HCT116 (cell line): ENCODE measurements around the gene SPATA19. TPM values are rescaled to one million over a fixed set of nuclear protein-coding genes. Genes with fewer than 3 reads are reported as not detected.

ENCODE experiments used
- ATAC-seq: fragments of 200-7000 bp; cut with Tn5 transposase; 2 replicates; pipeline ENCODE4 v1.9.1; 2020; ENCODE audit warnings: mild to moderate bottlenecking, moderate library complexity
- BruUV-seq: library from RNA; stranded (reverse); fragments of 400-500 nt; replicated peaks from 2 replicates; lab custom pipeline; 2021; lab: Mats Ljungman, UMichigan
- CTCF ChIA-PET: fragments of 300-600 bp; sonication (Branson Sonifier 250); formaldehyde crosslinking; loops from one replicate; lab custom pipeline; 2021; ENCODE audit warnings: antibody characterized with exemption; lab: Charles Lee
- POLR2A ChIA-PET: fragments of 300-600, 350-600 bp; sonication (Branson Sonifier 250); formaldehyde crosslinking; loops from one replicate; lab custom pipeline; 2021; ENCODE audit warnings: antibody characterized with exemption; lab: Charles Lee
- RAD21 ChIA-PET, 2 experiments: fragments of 300-600 bp; sonication (Branson Sonifier 250); formaldehyde crosslinking; loops; one replicate each; lab custom pipeline; 2023; ENCODE audit warnings: low total read pairs in 2 of 2; ENCODE audit not compliant: uncharacterized antibody in 2 of 2, unreplicated experiment in 2 of 2, low non-redundant PET in 1 of 2; lab: Charles Lee
- DNase-seq: peaks from one replicate; pipeline ENCODE4 v3.0.0-alpha.2; 2010; ENCODE audit warnings: low read depth, low spot score
- H2AFZ ChIP-seq: fragments of 200-600 bp; shearing (Covaris generic), sonication (generic); 2 replicates; pipeline ENCODE4 v1.6.1; 2017; ENCODE audit warnings: low read depth, mixed run types, mixed read lengths, antibody characterized with exemption, low read length; ENCODE audit not compliant: poor library complexity, severe bottlenecking
- H3K27ac ChIP-seq: 2 replicates; pipeline ENCODE4 v1.5.1; 2012; ENCODE audit warnings: low read depth, low read length
- H3K27me3 ChIP-seq: fragments of 200-600 bp; sonication (generic); 2 replicates; pipeline ENCODE4 v1.6.1; 2016; ENCODE audit warnings: mixed run types, low read length, mixed read lengths; ENCODE audit not compliant: insufficient read depth
- H3K36me3 ChIP-seq, 2 experiments: fragments of 200-500 bp in 1 of 2; fragments of 200-600 bp in 1 of 2; sonication (Bioruptor generic) in 1 of 2; sonication (generic) in 1 of 2; 2 replicates each; pipeline versions ENCODE4 v1.5.1 to v1.6.1; 2014 to 2016; ENCODE audit warnings: low read length in 2 of 2, inconsistent platforms in 1 of 2, mixed read lengths in 1 of 2, mixed run types in 1 of 2; ENCODE audit not compliant: insufficient read depth in 2 of 2, control insufficient read depth in 1 of 2
- H3K4me1 ChIP-seq, 2 experiments: fragments of 200-600 bp in 1 of 2; sonication (generic) in 1 of 2; 2 replicates each; pipeline versions ENCODE4 v1.5.1 to v1.6.1; 2012 to 2017; ENCODE audit warnings: low read length in 2 of 2, inconsistent platforms in 1 of 2, mild to moderate bottlenecking in 1 of 2, mixed read lengths in 1 of 2, mixed run types in 1 of 2, moderate library complexity in 1 of 2; ENCODE audit not compliant: insufficient read depth in 2 of 2, control insufficient read depth in 1 of 2
- H3K4me2 ChIP-seq: fragments of 200-600 bp; sonication (generic); 2 replicates; pipeline ENCODE4 v1.6.1; 2017; ENCODE audit warnings: mixed run types, low read length, mixed read lengths
- H3K4me3 ChIP-seq, 2 experiments: fragments of 200-600 bp in 1 of 2; sonication (generic) in 1 of 2; replicated peaks in 1 of 2; 2 replicates each; pipeline ENCODE4 v1.5.1; 2011 to 2016; ENCODE audit warnings: low read length in 2 of 2, control low read depth in 1 of 2, low read depth in 1 of 2, mild to moderate bottlenecking in 1 of 2, mixed read lengths in 1 of 2, mixed run types in 1 of 2
- H3K79me2 ChIP-seq: fragments of 200-600 bp; sonication (generic); 2 replicates; pipeline ENCODE4 v1.6.1; 2017; ENCODE audit warnings: mild to moderate bottlenecking, mixed run types, low read length, moderate library complexity, mixed read lengths; ENCODE audit not compliant: insufficient read depth
- H3K9ac ChIP-seq: fragments of 200-600 bp; sonication (generic); 2 replicates; pipeline ENCODE4 v1.6.1; 2016; ENCODE audit warnings: low read length, mixed read lengths
- H3K9me2 ChIP-seq: fragments of 200-600 bp; sonication (generic), shearing (Covaris generic); 2 replicates; pipeline ENCODE4 v1.6.1; 2017; ENCODE audit warnings: mixed run types, mild to moderate bottlenecking, moderate library complexity; ENCODE audit not compliant: insufficient read depth
- H3K9me3 ChIP-seq, 2 experiments: fragments of 200-500 bp in 1 of 2; fragments of 200-600 bp in 1 of 2; sonication (Bioruptor generic) in 1 of 2; sonication (generic) in 1 of 2; 2 replicates each; pipeline ENCODE4 v1.6.1; 2014 to 2017; ENCODE audit warnings: low read length in 2 of 2, mixed read lengths in 2 of 2, inconsistent platforms in 1 of 2, low read depth in 1 of 2, mild to moderate bottlenecking in 1 of 2, mixed run types in 1 of 2, moderate library complexity in 1 of 2; ENCODE audit not compliant: control insufficient read depth in 1 of 2, insufficient read depth in 1 of 2
- H4K20me1 ChIP-seq: fragments of 200-600 bp; sonication (generic), shearing (Covaris generic); 2 replicates; pipeline ENCODE4 v1.6.1; 2017; ENCODE audit warnings: mixed run types, mild to moderate bottlenecking, moderate library complexity; ENCODE audit not compliant: insufficient read depth
- CBX3 ChIP-seq: IDR thresholded peaks from 2 replicates; pipeline ENCODE4 v1.6.1; 2012; ENCODE audit warnings: low read depth
- CEBPB ChIP-seq: IDR thresholded peaks from 2 replicates; pipeline ENCODE4 v1.6.1; 2012; ENCODE audit warnings: low read depth
- EZH2 ChIP-seq: fragments of 200-600 bp; sonication (generic); IDR thresholded peaks from 2 replicates; pipeline ENCODE4 v1.6.1; 2017; ENCODE audit warnings: antibody characterized with exemption, mixed run types
- EZH2phosphoT487 ChIP-seq: fragments of 200-600 bp; IDR thresholded peaks from 2 replicates; pipeline ENCODE4 v1.6.1; 2018; ENCODE audit warnings: antibody characterized with exemption, borderline replicate concordance
- FOSL1 ChIP-seq: IDR thresholded peaks from 2 replicates; pipeline ENCODE4 v1.6.1; 2012; ENCODE audit warnings: low read depth
- JUND ChIP-seq: IDR thresholded peaks from 2 replicates; pipeline ENCODE4 v1.6.1; 2012
- POLR2A ChIP-seq: IDR thresholded peaks from 2 replicates; pipeline ENCODE4 v1.7.0; 2011; ENCODE audit warnings: borderline replicate concordance; ENCODE audit not compliant: insufficient read depth, insufficient read length; ENCODE audit errors: extremely low read depth
- POLR2AphosphoS5 ChIP-seq: IDR thresholded peaks from 2 replicates; pipeline ENCODE4 v1.6.1; 2011; ENCODE audit warnings: mild to moderate bottlenecking, low read depth, low read length, moderate library complexity
- RAD21 ChIP-seq: IDR thresholded peaks from 2 replicates; pipeline ENCODE4 v1.6.1; 2012; ENCODE audit warnings: low read depth, mild to moderate bottlenecking
- SIN3A ChIP-seq: IDR thresholded peaks from 2 replicates; pipeline ENCODE4 v1.6.1; 2012; ENCODE audit warnings: low read depth
- SP1 ChIP-seq: IDR thresholded peaks from 2 replicates; pipeline ENCODE4 v1.6.1; 2012; ENCODE audit warnings: low read depth
- SRF ChIP-seq: IDR thresholded peaks from 2 replicates; pipeline ENCODE4 v1.6.1; 2012; ENCODE audit warnings: low read depth
- TCF7L2 ChIP-seq: IDR thresholded peaks from 2 replicates; pipeline ENCODE4 v1.7.0; 2011; ENCODE audit warnings: borderline replicate concordance, inconsistent platforms; ENCODE audit not compliant: insufficient read depth, insufficient read length; ENCODE audit errors: extremely low read depth
- YY1 ChIP-seq: IDR thresholded peaks from 2 replicates; pipeline ENCODE4 v1.6.1; 2011; ENCODE audit warnings: low read length, low read depth, moderate library complexity, mild to moderate bottlenecking; ENCODE audit not compliant: insufficient replicate concordance; ENCODE audit errors: extremely low read depth
- ZFX ChIP-seq: fragments of 450-650 bp; IDR thresholded peaks from 2 replicates; pipeline ENCODE4 v1.6.1; 2017
- ZNF274 ChIP-seq: fragments of 200-500 bp; sonication (Bioruptor generic); IDR thresholded peaks from 2 replicates; pipeline ENCODE4 v1.6.1; 2014; ENCODE audit warnings: mild to moderate bottlenecking, low read depth, low read length, inconsistent platforms
- intact Hi-C: fragments of 100-400 bp; cut with micrococcal nuclease; formaldehyde crosslinking; loops from 2 replicates; pipeline ENCODE4 v1.10.0; 2022
- total RNA-seq: library from RNA; stranded (reverse); gene quantifications from one replicate; pipeline ENCODE4 v1.2.1, GENCODE V29; 2021; ENCODE audit not compliant: unreplicated experiment
- TF ChIP-seq, protein P1 (sequence below), 3 experiments: fragments of 200-600 bp in 1 of 3; sonication (generic) in 1 of 3; IDR thresholded peaks in 2 of 3; conservative IDR thresholded peaks in 1 of 3; 2 replicates each; pipeline ENCODE4 v1.5.1; 2012 to 2017; ENCODE audit warnings: low read depth in 2 of 3, low read length in 2 of 3, antibody characterized with exemption in 1 of 3, borderline replicate concordance in 1 of 3, control low read depth in 1 of 3, mild to moderate bottlenecking in 1 of 3, mixed read lengths in 1 of 3, mixed run types in 1 of 3, moderate library complexity in 1 of 3; ENCODE audit not compliant: insufficient read depth in 1 of 3
- TF ChIP-seq, protein P2 (sequence below): IDR thresholded peaks from 2 replicates; pipeline ENCODE4 v1.6.1; 2012; ENCODE audit warnings: low read depth
- TF ChIP-seq, protein P3 (sequence below): IDR thresholded peaks from 2 replicates; pipeline ENCODE4 v1.6.1; 2012
- TF ChIP-seq, protein P4 (sequence below): IDR thresholded peaks from 2 replicates; pipeline ENCODE4 v1.6.1; 2011; ENCODE audit warnings: mild to moderate bottlenecking, low read length, moderate library complexity; ENCODE audit not compliant: insufficient replicate concordance; ENCODE audit errors: extremely low read depth

The SPATA19 gene
- total RNA-seq, 1 experiment from 2014 or later, result not detected

DNA sequence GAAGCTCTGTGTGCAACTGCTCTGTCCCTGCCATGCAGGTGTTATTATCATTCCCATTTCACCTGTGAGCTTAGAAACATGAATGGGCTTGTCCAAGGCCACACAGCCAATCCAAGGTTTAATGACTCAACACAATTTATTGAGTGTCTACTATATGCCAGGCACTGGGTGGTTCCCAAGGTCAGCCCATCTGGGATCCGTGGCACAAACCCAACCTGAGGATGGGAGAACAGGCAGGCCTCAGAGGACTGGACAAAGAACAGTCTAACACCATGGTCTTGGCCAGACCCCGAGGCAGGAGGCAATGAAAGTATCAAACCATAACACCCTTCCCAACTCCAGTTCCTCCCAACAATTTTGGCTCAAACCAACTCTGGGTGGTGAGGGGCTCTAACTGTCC lies 15.7 kb downstream of the SPATA19 start:
- POLR2A ChIA-PET, result no interaction called here
- Histone ChIP-seq H3K79me2 (no peaks in the 10 kb centered on the region), H3K36me3 (no peaks in the 10 kb centered on the region), H3K27me3 (peaks cover 10% of the 10 kb centered on the region; the same call in 1 of the 2 replicates), H3K4me2 (no peak overlapping the region), H3K4me1 (no peaks in the 10 kb centered on the region), H3K9me2 (no peaks in the 10 kb centered on the region), H3K4me3 (no peak overlapping the region), H3K27ac (no peak overlapping the region), H3K9ac (no peak overlapping the region), H2AFZ (no peak overlapping the region), H4K20me1 (no peaks in the 10 kb centered on the region), H3K9me3 (no peaks in the 10 kb centered on the region)
- intact Hi-C loops, result no loop called here
- no peak for DNase-seq
- CTCF ChIA-PET, result no interaction called here
- RAD21 ChIA-PET, result no interaction called here
- TF ChIP-seq, protein P1, sequence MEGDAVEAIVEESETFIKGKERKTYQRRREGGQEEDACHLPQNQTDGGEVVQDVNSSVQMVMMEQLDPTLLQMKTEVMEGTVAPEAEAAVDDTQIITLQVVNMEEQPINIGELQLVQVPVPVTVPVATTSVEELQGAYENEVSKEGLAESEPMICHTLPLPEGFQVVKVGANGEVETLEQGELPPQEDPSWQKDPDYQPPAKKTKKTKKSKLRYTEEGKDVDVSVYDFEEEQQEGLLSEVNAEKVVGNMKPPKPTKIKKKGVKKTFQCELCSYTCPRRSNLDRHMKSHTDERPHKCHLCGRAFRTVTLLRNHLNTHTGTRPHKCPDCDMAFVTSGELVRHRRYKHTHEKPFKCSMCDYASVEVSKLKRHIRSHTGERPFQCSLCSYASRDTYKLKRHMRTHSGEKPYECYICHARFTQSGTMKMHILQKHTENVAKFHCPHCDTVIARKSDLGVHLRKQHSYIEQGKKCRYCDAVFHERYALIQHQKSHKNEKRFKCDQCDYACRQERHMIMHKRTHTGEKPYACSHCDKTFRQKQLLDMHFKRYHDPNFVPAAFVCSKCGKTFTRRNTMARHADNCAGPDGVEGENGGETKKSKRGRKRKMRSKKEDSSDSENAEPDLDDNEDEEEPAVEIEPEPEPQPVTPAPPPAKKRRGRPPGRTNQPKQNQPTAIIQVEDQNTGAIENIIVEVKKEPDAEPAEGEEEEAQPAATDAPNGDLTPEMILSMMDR (IDR thresholded peaks at IDR 0.05 in 2 of 3, conservative IDR thresholded peaks at IDR 0.05 in 1 of 3; ENCODE audit: borderline replicate concordance in 1 of 3, insufficient read depth in 1 of 3, low read depth in 2 of 3, low read length in 2 of 3), result no peak
- TF ChIP-seq YY1 (no peak), RAD21 (no peak), JUND (no peak), POLR2A (no peak), SRF (no peak), ZFX (no peak), FOSL1 (no peak), CEBPB (no peak), EZH2 (no peak), EZH2phosphoT487 (no peak), TCF7L2 (no peak), SP1 (no peak), CBX3 (no peak), POLR2AphosphoS5 (no peak), ZNF274 (no peak), SIN3A (no peak)
- TF ChIP-seq, protein P2, sequence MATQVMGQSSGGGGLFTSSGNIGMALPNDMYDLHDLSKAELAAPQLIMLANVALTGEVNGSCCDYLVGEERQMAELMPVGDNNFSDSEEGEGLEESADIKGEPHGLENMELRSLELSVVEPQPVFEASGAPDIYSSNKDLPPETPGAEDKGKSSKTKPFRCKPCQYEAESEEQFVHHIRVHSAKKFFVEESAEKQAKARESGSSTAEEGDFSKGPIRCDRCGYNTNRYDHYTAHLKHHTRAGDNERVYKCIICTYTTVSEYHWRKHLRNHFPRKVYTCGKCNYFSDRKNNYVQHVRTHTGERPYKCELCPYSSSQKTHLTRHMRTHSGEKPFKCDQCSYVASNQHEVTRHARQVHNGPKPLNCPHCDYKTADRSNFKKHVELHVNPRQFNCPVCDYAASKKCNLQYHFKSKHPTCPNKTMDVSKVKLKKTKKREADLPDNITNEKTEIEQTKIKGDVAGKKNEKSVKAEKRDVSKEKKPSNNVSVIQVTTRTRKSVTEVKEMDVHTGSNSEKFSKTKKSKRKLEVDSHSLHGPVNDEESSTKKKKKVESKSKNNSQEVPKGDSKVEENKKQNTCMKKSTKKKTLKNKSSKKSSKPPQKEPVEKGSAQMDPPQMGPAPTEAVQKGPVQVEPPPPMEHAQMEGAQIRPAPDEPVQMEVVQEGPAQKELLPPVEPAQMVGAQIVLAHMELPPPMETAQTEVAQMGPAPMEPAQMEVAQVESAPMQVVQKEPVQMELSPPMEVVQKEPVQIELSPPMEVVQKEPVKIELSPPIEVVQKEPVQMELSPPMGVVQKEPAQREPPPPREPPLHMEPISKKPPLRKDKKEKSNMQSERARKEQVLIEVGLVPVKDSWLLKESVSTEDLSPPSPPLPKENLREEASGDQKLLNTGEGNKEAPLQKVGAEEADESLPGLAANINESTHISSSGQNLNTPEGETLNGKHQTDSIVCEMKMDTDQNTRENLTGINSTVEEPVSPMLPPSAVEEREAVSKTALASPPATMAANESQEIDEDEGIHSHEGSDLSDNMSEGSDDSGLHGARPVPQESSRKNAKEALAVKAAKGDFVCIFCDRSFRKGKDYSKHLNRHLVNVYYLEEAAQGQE, result no peak
- TF ChIP-seq, protein P3, sequence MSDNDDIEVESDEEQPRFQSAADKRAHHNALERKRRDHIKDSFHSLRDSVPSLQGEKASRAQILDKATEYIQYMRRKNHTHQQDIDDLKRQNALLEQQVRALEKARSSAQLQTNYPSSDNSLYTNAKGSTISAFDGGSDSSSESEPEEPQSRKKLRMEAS, result no peak
- TF ChIP-seq, protein P4, sequence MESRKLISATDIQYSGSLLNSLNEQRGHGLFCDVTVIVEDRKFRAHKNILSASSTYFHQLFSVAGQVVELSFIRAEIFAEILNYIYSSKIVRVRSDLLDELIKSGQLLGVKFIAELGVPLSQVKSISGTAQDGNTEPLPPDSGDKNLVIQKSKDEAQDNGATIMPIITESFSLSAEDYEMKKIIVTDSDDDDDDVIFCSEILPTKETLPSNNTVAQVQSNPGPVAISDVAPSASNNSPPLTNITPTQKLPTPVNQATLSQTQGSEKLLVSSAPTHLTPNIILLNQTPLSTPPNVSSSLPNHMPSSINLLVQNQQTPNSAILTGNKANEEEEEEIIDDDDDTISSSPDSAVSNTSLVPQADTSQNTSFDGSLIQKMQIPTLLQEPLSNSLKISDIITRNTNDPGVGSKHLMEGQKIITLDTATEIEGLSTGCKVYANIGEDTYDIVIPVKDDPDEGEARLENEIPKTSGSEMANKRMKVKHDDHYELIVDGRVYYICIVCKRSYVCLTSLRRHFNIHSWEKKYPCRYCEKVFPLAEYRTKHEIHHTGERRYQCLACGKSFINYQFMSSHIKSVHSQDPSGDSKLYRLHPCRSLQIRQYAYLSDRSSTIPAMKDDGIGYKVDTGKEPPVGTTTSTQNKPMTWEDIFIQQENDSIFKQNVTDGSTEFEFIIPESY, result no peak
- no peak for ATAC-seq
- BruUV-seq, result no TSS peak
